HG03457 (cell line): Measurements from ENCODE around the gene TMCC1.
"Not testable (repeated sequence)": the region's sequence is repeated elsewhere in the genome, so short reads cannot be mapped to it uniquely, and the experiment has no call there.

ENCODE experiments used
- ATAC-seq: cut with Tn5 transposase; IDR thresholded peaks from one replicate; pipeline ENCODE4 v1.9.1; 2021; ENCODE audit warnings: moderate number of reproducible peaks; ENCODE audit not compliant: unreplicated experiment

The TMCC1 gene

DNA sequence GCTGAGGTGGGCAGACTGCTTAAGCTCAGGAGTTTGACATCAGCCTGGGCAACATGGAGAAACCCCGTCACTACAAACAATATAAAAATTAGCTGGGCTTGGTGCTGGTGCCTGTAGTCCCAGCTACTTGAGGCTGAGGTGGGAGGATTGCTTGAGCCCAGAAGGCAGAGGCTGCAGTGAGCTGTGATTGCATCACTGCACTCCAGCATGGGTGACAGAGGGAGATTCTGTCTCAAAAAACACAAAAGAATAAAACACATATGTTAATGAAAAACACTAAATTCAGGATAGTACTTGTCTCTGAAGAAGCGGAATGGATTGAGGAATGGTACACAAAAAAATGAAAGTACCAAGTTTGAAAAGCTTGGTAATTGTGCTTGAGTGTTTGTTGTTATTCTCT, 159.1 kb downstream of the TMCC1 start:
- ATAC-seq: no peak

DNA sequence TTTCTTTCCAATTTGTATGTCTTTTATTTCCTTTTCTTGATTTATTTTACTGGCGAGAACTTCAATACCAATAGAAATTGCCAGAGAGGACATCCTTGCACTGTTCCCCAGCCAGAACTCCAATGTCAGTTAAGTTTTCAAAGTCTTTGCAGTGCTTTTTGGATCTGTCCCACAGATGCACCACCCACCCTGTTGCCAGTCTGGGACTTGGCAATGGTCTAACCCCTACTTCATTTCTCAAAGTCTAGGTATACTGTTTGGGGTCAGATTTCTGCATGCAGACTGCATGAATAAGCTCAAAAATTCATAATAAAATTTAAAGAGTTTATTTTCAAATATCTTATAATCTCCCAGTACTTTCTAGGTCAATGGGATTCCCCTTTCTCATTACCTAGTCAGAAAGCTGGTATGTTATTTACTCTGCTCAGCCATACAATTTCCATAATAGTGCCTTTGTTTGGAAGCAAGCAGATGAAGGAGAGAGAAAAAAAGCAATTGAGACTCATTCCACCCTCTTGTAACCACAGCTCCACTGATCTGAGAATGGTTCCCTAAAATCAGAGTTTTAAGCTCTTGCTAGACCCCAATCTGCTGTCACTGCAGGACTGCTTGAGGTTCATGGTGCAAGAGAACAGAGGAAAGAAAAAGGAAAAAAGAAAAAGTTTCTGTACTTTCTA, 161.2 kb downstream of the TMCC1 start:
- ATAC-seq: no peak

DNA sequence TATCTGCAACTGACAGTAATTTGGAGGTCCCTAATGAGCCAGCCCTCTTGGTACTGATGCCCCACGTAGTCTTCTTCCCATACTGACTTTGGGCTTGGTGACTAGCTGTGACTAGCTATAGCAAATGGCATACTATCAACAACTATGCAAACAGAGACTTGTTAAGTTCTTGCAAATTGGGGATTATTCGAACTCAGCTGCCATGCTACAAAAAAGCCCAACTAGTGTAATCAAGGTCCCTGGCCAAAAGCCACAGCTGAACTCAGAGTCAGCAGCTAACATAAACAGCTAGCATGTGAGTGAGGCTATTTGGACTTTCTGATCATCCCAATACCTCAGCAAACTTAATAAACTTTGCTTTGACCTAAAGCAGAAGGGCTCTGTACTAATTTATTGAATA, 165.8 kb downstream of the TMCC1 start:
- no peak for ATAC-seq

DNA sequence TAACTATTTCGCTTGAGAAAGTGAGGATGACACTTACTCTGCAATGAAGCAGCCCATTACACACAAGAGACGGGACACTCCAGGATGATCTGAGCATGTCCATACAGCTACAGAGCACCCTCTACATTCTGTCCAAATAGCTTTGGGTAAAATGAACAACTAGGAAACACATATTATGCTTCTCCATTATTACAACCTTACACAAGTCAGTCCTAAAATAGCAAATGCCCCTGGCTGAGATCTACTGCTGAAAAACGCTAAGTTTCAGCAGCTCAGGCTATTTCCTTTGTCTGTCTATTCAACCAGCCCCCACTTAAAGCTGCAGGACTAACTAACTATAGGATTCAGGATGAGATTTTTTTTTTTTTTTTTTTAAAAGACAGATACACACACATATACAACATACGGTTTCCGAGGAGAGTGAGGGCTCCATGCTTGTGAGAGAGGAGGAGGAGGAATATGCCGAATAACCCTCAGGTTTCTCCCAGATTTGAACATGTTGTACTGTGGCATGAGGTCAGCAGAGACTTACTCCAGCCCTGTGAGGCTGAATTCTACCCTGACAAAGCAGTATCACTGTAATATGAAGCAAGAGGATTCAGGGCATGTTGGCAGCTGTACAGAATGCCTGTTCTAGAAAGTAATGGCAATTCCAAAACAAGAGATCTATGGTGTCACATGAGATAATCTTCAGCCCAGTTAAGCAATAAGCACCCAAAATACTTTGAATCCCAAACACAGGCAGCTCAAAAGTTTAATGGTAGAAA, 169.8 kb downstream of the TMCC1 start:
- ATAC-seq: no peak

DNA sequence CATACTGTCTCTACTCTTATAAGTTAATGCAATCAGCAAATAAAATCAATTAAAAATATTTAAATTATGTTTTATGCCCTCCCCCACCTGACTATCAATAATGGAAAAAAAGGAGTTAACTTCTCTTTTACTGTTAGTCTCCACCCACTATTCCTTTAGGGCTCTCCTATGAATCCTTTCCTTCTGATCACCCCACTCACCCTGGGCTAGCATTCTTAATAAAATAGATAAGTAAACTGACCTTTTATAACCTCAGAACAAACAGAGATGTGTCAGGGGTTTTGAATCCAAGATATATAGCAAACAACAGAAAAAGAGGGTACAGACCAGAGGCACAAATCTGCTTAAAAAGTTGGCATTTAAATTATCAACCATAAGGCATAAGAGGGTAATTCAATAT, 171.0 kb downstream of the TMCC1 start:
- no peak for ATAC-seq

DNA sequence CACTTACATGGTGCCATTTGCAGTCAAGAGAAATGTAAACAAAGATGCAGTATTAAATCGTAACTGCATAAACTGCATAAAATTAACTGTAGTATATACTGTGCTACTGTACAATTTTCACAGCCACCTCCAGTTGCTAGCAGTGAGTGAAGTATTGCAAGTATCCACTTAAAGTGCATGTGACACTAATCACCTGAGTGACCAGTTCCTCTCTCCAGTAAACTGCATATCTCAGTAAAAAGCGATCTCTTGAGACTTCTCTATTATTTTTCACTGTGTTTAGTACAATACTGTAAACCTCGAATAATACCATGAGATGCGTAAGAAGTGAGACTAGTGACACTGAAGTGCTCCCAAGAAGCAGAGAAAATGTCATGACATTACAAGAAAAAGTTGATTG, 175.3 kb downstream of the TMCC1 start:
- ATAC-seq: no peak

DNA sequence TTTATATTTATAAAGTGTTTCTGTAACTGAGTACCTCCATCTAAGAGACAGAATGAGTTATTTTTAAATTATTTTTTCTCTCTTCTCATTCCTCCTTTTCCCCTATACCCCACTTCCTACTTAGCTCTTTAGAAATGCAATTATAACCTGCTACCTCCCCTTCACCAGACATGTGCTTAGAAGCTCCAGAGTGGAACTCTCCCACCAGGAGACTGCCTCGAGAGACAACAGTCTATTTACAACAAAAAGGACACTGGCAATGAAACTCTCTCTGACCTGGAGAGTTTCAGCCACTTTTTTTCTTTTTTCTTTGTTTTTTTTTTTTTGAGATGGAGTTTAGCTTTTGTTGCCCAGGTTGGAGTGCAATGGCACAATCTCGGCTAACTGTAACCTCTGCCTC, 177.7 kb downstream of the TMCC1 start:
- ATAC-seq: no peak

DNA sequence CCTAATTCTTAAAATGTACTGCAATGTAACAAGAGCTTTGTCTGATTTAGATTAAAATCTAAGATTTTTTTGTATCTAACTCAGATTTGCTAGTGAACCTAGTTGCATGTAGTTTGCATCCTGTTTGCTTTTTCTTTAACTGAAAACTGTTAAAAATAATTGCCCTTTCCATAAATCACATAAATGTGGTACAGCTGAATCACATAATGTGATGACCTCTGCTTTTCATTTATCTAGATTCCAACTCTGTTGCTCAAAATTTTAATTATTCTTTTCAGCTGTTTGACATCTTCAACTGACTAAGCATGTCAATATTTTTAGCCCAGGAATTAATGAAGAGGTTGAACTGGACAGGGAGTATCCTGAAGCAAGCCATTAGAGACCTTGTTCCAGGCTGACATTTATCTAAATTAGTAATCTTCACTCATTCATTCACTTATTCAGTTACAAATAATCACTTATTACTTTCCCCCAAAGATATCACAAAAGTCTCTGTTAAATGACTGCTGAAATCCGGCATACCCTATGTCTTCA, 185.1 kb downstream of the TMCC1 start:
- no peak for ATAC-seq

DNA sequence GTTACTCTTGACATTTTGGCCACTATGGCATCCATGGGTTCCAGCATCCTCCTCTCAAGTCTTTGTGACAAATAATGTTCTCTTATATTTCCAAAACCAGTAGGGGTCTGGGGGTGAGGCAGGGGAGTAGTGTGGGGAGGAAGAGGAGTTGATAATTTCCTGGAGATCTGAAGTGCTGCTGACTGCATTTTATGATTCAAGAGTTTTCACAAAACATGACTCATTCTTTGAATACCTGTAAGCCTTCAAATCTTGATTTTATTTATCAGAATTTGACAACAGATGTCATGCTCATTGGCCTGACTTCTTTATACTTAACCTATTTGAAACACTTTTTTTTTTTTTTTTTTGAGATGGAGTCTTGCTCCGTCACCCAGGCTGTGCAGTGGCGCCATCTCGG, 188.2 kb downstream of the TMCC1 start:
- no peak for ATAC-seq

DNA sequence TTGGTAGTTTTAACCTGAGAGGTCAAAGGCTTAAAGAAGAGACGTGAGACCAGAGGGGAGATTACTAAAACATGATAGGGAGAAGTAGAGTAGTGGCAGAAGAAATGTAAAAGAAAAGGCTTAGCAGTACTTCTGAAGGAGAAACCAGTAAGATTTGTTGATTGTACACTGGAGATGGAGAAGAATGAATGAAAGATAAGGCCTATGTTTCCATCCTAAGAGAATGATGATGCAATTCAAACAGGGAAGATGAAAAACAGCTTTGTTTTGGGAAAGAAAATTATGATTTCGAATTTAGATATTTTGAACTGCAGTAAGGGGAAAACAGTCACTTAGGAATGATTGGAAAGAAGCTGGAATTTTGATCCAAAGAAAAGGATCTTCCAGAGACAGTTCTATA, 189.6 kb downstream of the TMCC1 start:
- ATAC-seq: no peak

DNA sequence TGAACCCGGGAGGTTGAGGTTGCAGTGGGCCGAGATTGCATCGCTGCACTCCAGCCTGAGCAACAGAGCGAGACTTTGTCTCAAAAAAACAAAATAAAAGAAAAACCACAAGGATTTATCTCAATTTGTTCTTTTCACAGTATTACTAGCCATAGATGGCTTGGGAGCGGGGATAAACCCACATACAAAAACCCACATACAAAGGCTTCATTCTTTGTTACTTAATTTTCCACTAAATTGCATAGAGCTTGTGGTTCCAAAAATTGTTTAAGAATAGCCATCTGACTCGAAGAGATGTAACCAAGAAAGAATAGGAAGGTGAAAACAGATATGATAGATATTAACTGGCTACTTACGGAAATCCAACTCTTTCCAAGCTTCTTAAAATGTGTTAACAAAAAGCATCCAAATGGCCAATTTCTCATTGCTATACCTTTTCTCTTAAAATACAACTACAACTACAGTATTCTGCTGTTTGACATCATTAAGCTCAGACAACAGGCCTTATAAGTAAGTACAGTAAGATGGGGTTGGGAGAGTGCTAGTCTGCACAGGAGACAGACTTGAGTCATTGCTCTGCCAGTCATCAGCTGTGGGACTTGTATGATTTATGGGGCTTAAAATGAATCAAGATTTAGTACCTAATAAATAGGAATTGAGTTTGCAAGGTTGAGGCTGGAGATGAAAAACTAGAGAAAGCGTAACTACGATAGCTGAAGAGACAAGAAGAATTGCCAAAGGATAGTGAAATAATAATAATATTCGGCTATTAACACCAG, 190.4 kb downstream of the TMCC1 start:
- no peak for ATAC-seq

DNA sequence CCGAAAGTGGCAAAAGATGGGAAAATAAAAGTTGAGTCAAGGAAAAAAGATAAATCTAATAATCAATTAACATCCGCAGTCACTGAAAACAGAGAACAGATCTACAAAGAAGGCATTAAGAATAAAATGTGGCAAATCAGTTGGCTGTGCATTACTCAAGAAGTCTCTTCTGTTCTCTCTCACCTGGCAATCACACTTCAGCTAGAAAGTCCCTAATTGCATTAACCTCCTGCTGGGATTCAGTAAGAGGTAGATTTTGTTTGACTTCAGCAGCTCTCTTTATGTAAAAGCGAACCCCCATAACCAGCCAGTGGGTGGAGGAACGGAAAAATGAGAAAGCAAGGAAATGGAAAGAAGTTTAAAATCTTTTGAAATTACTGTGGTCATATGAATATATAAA, 192.3 kb downstream of the TMCC1 start:
- ATAC-seq: no peak

DNA sequence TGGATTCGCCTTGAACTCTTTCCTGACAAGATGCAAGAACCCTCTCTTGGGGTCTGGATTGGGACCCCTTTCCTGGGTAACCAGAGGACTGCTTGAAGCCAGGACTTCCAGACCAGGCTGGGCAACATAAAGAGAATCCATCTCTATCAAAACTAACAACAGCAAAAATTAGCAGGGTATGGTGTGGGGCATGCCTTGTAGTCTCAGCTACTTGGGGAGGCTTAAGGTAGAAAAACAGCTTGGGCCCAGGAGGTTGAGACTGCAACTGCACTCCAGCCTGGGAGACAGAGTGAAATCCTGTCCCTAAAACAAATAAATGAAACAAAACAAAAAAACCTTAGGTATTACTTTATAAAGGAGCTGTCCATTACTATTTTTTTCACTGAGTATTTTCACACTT, 193.9 kb downstream of the TMCC1 start:
- no peak for ATAC-seq

DNA sequence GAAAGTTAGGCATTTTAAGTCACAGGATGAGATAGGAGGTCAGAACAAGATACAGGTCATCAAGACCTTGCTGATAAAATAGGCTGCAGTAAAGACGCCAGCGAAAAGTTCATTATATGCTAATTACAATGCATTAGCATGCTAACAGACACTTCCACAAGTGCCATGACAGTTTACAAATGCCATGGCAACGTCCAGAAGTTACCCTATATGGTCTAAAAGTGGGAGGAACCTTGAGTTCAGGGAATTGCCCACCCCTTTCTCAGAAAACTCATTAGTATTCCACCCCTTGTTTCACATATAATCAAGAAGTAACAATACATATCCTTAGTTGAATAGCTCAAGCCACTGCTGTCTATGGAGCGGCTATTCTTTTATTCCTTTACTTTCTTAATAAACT, 194.3 kb downstream of the TMCC1 start:
- ATAC-seq: no peak

DNA sequence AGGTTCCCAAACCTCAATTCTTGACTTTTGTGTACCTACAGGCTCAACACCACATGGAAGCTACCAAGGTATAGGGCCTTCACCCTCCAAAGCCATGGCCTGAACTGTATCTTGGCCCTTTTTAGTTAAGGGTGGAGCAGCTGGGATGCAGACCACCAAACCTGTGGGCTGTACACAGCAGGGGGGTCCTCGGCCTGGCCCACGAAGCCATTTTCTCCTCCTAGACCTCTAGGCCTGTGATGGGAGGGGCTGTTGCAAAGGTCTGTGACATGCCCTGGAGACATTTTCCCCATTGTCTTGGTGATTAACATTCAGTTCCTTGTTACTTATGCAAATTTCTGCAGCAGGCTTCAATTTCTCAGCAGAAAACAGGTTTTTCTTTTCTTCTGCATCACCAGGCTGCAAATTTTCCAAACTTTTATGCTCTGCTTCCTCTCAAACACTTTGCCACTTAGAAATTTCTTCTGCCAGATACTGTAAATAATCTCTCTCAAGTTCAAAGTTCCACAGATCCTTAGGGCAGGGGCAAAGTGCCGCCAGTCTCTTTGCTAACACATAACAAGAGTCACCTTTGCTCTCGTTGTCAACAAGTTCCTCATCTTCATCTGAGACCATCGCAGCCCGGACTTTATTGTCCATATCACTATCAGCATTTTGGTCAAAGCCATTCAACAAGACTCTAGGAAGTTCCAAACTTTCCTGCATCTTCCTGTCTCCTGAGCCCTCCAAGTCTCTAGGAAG, 196.1 kb downstream of the TMCC1 start:
- ATAC-seq: no peak

DNA sequence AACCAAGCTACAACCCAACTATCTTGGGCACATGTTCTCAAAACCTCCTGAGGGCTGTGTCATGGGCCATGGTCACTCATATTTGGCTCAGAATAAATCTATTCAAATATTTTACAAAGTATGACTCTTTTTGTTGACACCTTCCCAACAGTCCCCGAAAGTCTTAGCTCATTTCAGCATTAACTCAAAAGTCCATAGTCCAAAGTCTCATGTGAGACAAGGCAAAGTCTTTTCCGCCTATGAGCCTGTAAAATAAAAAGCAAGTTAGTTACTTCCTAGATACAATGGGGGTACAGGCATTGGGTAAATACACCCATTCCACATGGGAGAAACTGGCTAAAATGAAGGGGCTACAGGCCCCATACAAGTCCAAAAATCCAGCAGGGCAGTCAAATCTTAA, 197.1 kb downstream of the TMCC1 start:
- ATAC-seq: not testable (repeated sequence)

DNA sequence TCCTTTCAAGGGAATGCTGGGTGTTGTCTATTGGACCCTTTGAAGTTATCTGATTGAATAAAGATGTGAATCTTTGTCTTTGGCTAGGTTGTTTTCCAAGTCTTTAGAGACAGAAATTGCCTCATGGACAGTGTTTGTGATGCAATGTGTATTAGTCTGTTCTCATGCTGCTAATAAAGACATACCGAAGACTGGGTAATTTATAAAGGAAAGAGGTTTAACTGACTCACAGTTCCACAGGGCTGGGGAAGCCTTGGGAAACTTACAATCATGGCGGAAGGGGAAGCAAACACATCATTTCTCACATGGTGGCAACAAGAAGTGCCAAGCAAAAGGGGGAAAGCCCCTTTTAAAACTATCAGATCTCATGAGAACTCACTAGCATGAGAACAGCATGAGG, 198.3 kb downstream of the TMCC1 start:
- no peak for ATAC-seq

DNA sequence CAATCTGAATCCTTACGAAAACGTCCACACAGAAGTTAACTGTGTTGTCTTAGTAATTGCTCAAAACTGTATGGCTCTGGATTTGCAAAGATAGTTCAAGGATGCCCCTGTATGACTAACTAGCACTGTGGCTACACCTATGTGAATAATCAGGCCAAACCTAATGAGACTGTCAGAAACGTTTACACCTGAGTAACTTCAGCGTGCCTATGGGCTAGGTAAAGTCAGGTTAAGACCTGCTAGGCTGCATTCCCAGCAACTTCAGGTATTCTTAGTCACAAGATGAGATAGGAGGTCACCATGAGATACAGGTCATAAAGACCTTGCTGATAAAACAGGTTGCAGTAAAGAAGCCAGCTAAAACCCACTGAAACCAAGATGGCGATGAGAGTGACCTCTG, 199.3 kb downstream of the TMCC1 start:
- ATAC-seq: no peak

DNA sequence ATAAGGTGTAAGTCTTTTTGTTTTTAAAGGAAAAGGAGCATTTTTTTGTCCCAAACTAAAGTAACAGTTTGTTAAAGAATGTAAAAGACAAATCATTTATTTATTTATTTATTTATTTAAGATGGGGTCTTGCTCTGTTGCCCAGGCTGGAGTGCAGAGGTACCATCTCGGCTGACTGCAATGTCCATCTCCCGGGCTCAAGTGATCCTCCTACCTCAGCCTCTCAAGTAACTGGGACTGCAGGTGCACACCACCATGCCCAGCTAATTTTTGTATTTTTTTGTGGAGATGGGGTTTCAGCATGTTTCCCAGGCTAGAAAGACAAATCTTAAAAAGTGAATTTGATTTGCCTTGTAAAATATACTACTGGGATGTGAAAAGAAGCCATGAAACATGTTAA, 200.8 kb downstream of the TMCC1 start:
- no peak for ATAC-seq

DNA sequence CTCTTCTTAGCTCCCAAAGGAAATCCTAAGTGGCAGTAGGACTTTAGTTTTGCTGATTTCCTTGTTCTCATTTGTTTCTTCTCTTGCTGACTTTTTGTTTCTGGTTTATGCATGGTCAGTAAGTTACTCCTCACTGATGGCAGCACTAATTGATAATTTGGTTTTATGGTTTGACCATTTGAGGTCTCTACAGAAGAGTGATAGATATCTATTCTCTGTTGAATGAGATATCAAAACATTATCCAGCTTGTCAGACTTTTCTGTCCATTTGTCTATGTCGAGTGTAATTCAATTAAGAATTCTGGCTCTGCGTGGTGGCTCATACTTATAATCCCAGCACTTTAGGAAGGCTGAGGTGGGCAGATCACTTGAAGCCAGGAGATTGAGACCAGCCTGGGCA, 202.5 kb downstream of the TMCC1 start:
- no peak for ATAC-seq

DNA sequence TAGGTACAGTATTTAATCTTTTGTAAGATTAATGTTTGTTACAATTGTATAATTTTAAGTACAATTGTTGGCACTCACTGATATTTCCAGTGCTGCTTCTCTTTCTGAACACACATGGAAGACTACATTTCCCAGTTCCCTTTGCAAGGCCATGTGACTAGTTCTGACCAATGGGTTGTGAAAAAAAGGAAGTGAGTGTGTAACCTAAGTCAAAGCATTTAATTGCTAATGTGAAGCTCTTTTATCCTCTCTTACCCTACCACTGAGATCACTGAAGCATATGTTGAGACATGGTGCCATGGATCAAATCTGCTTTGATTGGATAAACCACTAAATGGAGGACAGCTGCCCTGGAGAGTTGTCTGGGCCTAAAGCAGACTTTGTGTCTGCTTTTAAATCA, 203.1 kb downstream of the TMCC1 start:
- ATAC-seq: no peak
